ENCODE measurements around the gene TMEM130.

The TMEM130 gene

GRCh38 chr7:98805956-98806838 lies 63.6 kb downstream of the TMEM130 start:
- DNase-seq, result no peak

GRCh38 chr7:98802781-98803110 lies 67.1 kb downstream of the TMEM130 start:
- DNase-seq, result no peak

GRCh38 chr7:98802088-98802780 lies 67.6 kb downstream of the TMEM130 start:
- peak; percentile 65 for DNase-seq

- DNase-seq, result no peak
These were observed 68.8 kb downstream of the TMEM130 start for GRCh38 chr7:98800996-98801395.

- DNase-seq, result no peak
These were observed 72.7 kb downstream of the TMEM130 start for GRCh38 chr7:98797150-98797549.

Data from NCI-H774 (cell line).